HG03469 (cell line): ENCODE results near the gene BAZ2A.
"Not testable (repeated sequence)": the region's sequence is repeated elsewhere in the genome, so short reads cannot be mapped to it uniquely, and the experiment has no call there.

Source experiments
- ATAC-seq: cut with Tn5 transposase; IDR thresholded peaks from one replicate; pipeline ENCODE4 v1.9.1; 2021; ENCODE audit warnings: mild to moderate bottlenecking, moderate library complexity, moderate number of reproducible peaks; ENCODE audit not compliant: unreplicated experiment

BAZ2A gene

DNA sequence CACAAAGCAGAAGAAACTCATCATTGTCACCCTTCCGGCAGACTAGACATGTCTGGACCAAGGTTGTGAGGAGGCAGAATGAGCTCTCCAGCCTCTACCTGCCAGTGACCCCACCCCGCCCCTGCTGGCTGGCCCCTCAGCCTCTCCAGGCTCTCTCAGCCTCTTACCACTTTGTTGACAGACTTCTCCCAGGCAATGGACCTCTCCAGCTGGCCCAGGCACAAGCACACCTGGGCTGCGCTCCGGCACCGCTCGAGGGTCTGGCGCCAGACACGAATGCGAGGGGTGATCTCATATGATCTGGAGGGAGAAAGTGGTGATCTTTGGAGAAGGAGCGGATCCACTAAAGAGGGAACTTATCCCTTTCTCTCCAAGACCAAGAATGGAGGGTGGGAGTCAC lies 30.3 kb downstream of the BAZ2A start:
- ATAC-seq: no peak

DNA sequence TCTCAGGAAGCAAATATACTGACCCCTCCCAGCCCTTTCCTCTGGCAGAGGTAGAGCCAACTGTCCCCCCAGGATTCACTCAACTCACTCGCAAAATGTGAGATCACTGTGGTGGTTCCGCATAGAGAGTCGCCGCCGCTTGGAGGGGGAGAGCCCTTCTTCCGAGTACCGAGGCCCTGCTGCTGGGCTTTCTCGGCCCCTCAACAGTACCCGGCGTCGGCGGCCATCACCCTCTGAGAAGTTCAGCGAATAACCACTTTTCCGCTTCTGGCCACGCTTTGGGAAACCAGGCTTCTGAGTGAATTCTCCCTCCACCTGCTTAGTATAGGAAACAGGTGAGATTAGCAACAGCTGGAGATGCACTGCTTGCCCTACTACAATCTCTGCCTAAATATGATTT lies 31.1 kb downstream of the BAZ2A start:
- no peak for ATAC-seq

DNA sequence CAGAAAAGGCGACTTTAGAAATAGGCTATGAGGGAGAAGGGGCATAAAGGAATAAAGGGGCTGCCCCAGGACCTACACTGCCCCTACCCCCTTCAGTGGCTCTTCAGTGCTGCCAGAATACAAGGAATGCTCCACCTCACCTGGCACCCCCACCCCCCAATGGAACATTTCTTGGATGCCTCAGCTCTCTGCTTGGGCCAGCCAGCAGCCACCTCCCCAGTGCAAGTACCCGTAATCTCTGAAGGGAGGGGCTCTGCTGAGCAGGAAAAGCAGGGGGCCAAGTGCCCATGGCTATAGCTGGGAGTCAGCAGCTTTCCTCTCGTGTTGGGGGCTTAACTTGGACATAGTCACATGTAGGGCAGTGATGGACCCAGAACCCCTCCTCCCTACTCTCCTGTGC lies 33.3 kb downstream of the BAZ2A start:
- ATAC-seq: no peak

- no peak for ATAC-seq
Observed at GRCh38 chr12:56593909-56594621, 36.1 kb downstream of the BAZ2A start.

DNA sequence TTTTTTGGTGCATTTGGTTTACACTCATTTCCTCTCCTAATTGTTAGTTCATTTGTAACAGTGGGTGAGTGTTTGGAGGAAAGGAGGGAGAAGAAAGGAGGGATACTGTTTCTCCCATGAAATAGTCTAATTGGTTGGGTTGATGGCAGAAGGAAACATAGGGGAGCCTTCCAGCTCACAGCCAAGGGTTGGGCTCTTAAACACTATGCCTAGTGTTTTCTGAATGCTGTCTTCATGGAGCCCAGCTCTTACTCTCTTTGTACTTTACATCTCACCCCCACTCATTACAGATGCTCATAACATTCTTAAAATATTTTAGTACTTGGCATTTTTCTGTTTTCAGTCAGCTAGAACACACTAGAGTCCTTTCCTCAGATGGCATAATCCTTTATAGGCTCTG lies 38.2 kb downstream of the BAZ2A start:
- ATAC-seq: no peak

DNA sequence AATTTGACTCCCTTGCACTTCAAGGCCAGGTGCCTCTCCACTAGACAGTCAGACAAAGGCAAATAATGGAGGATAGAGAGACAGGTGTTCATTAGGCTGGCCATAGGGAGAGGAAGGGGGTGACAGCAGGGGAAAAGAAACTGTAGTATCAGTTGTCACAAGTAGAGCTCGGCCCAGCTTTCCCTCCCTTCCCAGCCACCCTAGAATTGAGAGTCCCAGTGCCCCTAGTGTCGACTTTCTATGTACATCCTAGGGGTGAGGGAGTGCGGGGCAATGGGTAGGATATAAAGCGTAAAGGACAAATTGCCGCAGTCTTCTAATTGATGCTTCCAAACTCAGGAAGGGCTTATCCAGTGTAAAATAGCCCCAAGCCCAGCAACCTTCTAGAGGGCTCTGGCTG lies 39.0 kb downstream of the BAZ2A start:
- no peak for ATAC-seq

DNA sequence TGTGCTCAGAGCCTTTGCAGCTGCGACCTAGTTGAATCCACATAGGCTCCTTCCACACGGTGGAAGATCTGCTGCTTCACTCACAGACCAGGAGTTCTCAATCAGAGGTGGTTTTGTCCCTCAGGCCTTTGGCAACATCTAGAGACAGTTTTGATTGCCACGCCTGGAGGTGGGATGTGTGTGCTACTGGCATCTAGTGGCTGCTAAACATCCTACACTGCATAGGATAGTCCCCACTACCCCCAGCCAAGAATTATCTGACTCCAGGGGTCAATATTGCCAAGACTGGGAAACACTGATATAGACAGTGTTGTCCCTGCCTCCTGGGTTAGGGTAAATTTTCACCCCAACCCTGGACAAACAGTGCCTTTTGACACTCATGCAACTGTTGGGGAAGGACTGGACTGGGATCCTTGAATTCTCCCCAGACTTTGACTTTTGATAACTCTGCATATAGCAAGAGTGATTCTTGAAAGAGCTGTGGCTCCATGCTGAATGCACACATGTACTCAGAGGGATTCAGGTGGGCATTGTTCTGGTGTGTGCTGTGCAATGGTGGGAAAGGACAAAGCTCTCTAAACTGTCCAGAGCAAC lies 39.8 kb downstream of the BAZ2A start:
- ATAC-seq: no peak

DNA sequence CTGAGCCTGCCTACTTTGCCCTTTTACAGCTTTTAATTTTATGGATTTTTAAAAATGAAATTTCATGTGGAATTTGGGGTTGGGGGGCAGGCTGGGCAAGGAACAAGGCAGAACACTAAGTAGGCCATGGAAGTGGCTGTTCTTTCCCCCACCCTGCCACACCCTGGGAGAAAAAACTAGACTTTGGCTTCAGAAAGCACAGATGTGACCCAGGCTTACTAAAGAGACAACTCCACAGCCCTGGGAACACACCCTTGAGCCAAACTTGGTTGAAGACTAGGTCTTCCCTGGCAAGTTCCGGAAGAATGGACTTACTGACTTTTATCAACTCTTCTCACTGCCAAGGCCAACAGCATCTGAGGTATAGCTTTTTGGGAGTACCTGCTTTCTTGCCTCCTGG lies 40.3 kb downstream of the BAZ2A start:
- ATAC-seq: no peak

- ATAC-seq: no peak
Observed at GRCh38 chr12:56585098-56585497, 45.0 kb downstream of the BAZ2A start.

DNA sequence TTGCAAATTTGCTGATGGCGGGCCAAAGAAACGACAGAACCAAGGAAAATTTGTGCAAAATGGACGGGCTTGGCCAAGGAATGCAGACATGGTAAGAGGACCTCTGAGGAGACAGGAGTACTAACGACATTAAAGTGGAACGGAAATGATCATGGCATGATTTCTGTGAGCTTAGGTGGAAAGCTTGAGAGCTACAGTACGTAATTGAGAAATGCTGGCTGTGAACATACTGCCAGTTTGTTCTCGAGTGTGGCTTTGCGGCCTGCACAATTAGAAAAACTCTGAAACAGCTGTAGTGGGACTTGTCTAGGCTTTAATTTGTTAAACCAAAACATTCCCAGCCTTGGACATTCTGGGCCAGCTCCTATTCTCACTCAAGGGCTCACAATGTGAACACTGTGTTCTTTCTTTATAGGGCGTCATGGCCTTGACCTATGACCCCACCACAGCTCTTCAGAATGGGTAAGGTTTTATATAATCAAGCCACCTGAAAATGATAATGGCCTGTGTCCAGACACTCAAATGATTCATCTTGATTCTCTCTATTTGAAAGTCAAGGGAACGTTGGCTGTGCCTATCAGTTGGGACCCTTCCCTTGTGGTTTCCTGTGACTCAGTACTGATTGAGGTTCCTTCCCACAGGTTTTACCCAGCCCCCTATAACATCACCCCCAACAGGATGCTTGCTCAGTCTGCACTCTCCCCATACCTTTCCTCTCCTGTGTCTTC lies 48.5 kb downstream of the BAZ2A start:
- no peak for ATAC-seq

DNA sequence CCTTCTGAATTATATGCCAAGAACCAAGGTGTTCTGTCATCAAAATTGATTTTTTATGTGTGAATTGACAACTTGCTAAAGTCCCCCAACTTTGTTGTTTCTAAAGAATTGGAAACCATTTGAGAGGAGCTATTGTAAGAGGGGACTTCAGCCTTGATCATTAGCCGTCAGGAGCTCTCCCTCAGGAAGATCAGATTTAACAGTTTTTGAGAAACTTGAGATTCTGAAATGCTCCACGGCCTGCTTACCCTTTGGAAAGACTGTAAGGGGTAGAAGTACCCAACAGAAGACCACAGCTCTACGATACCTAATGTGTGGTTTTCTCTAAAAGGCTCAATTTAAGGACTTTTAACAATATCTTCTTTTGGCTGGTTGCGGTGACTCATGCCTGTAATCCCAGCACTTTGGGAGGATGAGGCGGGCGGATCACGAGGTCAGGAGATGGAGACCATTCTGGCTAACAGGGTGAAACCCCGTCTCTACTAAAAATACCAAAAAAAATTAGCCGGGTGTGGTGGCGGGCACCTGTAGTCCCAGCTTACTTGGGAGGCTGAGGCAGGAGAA lies 51.1 kb downstream of the BAZ2A start:
- ATAC-seq: no peak

DNA sequence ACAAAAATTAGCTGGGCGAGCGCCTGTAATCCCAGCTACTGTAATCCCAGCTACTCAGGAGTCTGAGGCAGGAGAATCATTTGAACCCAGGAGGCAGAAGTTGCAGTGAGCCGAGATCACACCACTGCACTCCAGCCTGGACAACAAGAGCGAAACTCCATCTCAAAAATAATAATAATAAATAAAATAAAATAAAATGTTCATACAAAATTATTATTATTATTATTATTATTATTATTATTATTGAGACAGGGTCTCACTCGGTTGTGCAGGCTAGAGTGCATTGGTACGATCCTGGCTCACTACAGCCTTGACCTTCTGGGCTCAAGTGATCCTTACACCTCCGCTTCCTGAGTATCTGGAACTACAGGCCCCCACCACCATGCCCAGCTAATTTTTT lies 52.9 kb downstream of the BAZ2A start:
- ATAC-seq: not testable (repeated sequence)

- no peak for ATAC-seq
Observed at GRCh38 chr12:56574210-56574609, 55.9 kb downstream of the BAZ2A start.

DNA sequence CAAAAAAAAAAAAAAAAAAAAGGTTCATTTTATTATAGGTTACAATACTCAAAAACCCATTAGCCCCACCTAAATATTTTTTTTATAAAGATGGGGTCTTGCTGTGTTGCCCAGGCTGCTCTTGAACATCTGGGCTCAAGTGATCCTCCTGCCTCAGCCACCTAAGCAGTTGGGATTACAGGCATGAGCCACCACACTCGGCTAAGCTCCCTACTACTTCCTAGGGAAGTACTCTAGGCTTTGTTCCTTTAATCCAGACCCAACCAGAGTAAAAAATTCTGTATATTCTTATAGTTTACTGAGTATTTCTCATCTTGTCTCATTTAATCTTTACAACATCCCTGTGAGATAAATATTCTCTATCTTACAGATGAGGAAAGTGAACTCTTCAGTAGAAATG lies 57.8 kb downstream of the BAZ2A start:
- ATAC-seq: no peak

- ATAC-seq: no peak
Observed at GRCh38 chr12:56571121-56571520, 59.0 kb downstream of the BAZ2A start.

GRCh38 chr12:56568146-56568545 lies 62.0 kb downstream of the BAZ2A start:
- no peak for ATAC-seq

DNA sequence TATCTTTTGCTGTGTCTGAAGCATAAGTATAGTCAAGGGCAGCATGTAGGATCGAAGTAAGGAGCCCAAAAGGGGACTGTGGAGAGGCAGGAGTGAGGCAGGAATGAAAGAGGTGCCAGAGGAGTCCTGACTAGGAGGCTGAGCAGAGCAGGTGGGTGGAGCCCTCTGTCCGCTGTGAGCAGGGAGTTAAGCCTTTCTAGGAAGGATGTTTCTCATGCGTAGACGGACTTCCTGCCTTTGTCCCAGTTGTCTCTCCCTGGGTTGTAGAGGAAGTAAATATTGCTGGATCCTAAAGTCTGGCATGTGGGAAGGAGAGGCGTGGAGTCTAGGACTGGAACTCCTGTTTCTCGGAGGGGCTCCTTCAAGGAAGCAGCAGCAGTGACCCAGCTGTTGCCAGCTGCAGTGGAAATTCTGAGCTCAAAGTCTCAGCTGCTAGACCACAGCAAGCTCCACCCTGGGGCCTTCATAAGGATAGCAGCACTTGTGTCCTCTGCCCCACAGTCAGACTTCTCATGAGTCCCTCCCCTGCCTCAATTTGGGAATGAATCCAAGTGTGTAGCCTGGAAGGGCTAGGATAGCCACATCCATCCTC lies 64.5 kb downstream of the BAZ2A start:
- ATAC-seq: no peak

DNA sequence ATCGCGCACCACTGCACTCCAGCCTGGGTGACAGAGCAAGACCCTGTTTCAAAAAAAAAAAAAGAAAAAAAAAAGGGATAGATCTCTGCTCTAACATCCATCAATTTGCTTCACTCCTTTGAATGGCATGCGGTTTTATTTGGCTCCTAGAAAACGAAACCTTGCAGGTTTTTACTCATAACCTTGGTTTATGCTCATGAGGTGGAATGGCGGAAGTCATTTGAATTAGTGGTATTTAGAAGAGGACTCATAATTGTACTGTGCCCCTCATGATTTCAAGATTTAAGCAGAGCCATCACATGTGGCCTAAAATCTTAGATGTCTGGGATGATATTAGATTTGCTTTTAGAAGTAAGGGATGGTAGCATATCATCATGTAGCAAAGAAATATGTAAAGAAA lies 79.1 kb downstream of the BAZ2A start:
- ATAC-seq: no peak

DNA sequence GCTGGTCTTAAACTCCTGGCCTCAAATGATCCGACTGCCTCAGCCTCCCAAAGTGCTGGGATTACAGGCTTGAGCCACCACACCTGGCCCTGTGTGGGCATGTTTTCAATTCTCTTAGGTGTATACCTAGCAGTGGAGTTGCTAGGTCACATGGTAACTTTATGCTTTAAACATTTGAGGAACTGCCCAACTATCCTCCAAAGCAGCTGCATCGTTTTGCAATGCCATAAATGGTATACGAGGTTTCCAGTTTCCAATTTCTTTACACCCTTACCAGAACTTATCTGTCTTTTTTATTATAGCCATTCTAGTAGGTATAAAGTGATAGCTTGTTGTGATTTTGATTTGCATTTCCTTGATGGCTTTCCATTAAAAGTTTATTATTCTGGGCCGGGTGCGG lies 83.4 kb downstream of the BAZ2A start:
- no peak for ATAC-seq
